Astrocyte of the hippocampus (primary cell): Measurements from ENCODE around the gene GPHA2.
"Not testable (repeated sequence)": the region's sequence is repeated elsewhere in the genome, so short reads cannot be mapped to it uniquely, and the experiment has no call there.

Experiments used
- DNase-seq: peaks from one replicate; pipeline ENCODE4 v3.0.0; 2011; ENCODE audit warnings: low read depth, low spot score

Gene GPHA2, protein sequence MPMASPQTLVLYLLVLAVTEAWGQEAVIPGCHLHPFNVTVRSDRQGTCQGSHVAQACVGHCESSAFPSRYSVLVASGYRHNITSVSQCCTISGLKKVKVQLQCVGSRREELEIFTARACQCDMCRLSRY

DNA sequence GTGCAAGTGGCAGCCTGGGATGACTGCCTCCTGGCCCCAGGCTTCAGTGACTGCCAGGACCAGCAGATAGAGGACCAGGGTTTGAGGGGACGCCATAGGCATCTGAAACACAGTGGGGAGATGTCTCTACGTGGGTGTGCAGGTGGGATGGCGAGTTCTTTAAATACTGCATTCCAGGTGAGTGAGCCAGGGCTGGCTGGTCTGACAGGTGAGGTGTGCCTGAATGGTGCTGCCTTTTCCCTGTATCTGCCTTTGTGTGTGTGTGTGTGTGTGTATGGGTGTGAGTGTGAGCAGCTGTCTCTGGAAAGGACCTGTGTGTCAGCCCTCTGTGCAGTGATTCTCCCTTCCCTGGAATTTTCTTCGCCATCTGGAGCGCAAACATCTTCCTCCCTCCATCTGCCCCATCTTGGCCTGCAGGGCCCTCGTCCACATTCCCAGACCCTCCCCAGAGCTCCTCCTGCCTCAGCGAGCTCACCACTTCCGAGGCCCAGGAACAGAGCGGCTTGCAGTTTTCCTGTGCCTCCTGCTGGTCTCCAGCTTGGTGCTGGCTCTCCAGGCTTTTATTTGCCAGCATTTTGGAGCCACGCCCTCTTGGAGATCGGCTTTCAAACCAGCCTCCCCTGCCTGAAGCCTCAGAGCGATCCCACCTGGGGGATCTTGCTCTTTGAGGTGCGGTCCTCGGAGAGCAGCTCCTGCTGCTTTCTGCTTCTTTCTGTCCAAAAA, at the start of gene GPHA2:
TSS of gene GPHA2 (minus strand) at position 535 of the 723 bp plus-strand sequence. CDS start at position 102, 433 bp downstream.
- DNase-seq: peak; percentile 39

DNA sequence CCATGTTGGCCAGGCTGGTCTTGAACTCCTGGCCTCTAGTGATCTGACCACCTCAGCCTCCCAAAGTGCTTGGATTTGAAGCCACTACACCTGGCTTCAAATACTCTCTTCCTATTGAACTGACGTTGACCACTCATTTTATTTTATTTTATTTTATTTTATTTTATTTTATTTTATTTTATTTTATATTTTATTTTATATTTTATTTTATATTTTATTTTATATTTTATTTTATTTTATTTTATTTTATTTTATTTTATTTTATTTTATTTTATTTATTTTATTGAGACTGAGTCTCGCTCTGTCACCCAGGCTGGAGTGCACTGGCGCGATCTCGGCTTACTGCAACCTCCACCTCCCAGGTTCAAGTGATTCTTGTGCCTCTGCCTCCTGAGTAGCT, 47.6 kb upstream of the GPHA2 start:
- DNase-seq: not testable (repeated sequence)

DNA sequence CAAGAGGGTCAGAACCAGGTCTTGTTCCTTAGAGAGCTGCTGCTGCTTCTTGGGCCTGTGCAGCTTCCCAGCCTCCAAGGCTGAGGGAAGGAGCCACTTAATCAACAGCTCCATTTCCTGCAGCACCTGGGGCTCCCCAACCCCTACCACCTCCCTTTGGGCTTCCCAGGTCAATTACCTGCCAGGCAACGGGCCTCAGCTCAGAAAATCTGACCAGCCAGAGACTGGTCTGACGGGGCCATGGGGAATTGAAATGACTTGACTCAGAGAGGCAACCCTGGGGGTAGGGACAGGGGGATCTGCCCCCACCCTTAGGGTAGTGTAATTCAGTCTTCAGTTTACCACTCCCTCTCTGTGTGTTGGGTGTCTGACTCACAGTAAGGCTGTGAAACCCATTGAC, 41.0 kb upstream of the GPHA2 start:
- DNase-seq: no peak

DNA sequence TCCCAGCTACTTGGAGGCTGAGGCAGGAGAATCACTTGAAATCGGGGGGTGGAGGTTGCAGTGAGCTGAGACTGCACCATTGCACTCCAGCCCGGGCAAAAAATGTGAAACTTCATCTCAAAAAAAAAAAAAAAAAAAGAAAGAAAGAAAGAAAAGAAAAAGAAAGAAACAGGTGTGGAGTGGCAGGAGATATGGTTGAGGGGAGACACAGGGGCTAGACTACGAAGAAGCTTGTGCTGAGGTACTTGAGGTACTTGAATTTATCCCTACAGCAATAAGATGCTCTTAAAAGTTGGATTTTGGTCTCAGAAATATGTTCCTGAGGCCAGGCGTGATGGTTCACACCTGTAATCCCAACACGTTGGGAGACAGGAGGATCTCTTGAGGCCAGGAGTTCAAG, 38.4 kb upstream of the GPHA2 start:
- no peak for DNase-seq

DNA sequence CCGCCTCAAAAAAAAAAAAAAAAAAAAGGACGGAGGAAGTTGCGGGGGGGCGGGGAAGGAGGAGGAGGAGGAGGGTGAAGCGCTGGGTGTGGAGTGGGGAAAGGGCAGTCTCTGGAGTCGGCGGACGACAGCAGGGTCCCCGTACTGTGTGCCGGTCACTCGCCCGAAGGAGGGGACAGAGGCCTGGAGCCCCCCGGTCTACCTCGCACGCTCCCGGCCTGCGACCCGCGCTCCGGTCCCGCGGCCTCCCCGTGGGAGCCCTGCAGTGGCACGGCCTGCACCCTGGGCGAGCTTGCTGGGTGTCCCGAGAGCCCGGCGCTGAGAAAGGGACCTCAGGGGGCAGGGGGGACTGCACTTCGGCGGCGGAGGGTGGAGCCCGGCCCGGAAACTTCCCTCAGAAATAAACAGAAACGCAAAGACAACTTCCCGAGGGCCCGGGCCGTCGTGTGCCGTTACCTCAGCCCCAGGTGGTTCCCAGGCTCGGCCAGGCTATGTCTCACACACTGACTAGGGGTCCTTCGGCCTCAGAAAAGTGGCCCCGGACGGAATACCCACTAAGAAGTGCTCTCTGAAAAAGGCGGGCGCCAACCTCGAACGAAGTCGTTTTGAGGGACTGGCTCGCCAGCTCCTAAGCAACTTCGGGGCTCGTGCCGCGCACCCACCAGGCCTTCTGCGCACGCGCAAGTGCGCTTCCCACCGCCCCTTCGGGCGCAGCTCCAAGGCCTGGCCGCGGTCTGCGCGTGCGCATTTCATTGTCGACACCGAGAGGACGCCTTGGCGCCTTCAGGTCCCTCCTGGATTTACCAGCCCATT, 35.9 kb upstream of the GPHA2 start, which contains the start of gene MAJIN:
TSS of gene MAJIN (minus strand) at position 688 of the 813 bp plus-strand sequence. CDS start 12,703 bp downstream, outside the sequence.
- peak; percentile 77 for DNase-seq

DNA sequence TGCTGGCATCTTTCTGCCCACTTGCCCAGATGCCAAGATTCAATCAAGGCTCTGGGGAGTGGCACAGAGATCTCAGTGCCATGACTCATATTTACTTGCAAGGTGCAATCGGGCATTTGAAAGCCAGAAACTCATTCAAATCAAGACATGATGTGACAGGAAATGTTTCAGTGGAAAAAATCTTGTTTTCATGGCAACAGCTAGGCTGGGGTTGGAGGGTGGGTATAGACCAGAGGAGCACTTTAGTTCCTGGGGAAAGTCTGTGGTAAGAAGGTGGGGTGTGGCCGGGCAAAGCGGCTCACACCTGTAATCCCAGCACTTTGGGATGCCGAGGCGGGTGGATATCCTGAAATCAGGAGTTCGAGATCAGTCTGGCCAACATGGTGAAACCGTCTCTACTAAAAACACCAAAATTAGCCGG, 35.0 kb upstream of the GPHA2 start:
- DNase-seq: no peak

DNA sequence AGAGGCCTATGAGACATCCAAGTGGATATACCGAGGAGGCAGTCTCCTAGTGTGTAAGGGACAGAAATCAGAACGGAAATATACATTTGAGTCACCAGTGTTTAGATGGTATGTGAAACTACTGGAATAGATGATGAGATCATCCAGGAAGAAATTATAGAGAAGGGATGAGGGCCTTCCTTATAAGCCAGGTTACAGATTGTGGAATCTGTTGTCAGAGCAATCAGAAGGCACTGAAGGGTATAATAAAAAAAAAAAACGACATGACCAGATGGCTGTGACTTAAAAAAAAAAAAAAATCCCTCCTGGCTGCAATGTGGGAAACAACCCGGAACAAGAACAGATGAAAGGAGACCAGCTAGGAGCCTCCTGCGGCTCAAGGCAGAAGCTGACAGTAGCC, 33.5 kb upstream of the GPHA2 start:
- no peak for DNase-seq

DNA sequence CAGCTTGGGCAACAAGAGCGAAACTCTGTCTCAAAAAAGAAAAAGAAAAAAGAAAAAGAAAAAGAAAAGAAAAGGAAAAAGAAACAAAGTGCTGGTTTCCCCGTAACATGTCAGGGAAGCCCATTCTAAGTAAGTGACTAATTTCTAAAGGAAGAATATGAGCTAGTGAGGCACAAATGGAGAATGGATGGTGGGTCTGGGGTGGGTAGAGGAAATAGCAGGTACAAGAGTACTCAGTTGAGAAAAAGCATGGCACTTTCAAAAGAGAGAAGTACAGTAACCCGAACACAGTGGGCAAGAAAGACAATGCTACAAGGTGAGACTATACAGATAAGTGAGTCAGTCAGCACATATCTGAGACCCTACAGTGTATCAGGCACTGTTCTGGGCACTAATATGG, 31.7 kb upstream of the GPHA2 start:
- no peak for DNase-seq

DNA sequence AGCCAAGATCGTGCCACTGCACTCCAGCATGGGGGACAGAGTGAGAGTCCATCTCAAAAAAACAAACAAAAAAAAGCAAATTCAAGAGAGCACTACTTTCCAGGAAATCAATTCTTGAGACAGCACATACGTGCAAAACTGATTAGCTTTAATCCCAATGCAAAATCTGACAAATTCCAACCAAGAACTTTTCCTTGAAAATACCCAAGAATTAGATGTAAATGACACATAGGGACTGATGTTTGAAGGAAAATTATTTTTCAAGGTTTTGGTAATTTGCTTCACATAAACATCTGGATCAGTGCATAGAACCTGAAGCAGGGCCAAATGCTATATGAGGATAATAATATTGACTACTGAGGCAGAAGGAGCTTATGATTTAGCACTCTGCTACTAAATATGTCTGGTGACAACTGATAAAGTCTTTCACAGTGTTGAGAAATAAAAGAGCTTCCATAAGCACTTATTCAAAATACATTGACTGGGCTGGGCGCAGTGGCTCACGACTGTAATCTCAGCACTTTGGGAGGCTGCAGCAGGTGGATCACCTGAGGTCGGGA, 27.5 kb upstream of the GPHA2 start:
- no peak for DNase-seq

DNA sequence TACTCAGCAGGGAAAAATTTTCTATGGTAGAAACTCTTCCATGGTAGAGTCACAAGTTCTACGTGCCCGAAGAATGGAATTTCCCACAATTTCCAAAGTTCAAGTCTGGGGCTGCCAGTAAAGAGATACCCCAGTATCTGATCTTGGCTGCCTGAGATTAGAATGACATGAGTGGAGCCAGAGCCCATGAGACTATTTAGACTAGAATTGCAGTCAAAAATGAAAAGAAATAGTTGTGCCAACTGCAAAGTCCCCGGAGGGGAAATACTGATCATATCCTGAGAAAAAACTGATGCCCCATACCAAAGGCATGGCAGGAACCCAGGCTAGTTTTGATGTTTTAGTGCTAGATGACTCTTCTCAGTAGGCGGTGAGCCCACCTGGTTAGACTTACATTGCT, 25.0 kb upstream of the GPHA2 start:
- no peak for DNase-seq

DNA sequence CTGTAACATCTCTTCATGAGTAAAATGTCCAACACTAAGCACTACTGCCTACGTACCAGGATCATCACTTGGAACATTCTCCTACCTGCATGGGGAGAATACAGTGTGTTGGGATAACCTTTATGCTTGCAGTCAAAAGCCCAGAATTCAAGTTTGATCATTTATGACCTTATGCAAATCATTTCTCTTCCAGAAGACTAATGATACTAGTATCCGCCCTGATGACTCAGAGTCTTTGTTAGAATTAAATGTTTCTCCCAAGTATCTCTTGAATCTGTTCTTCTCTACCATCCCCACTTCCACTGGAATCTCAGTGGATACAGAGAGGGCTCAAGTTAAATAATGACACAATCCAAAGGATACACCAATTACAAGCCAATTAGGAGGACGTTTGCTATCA, 23.8 kb upstream of the GPHA2 start:
- no peak for DNase-seq

DNA sequence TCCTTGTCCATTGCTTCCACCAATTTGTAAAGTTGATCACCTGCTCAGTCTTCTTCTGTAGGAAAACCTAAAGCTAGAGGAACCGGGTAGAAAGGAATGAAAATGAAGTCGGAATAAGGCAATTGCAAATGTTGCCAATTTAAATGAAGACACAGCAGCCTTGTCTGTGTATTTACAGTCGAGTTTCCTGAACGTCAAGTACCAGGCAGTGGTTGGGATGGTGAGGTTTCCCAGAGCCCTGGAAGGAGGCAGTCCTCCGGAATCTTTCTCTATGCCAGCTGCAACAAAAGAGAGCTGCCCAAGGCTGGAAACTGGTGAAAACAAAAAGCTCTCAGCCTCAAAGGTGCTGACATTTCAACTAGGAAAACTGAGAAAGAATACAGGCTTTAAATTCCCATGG, 18.5 kb upstream of the GPHA2 start:
- no peak for DNase-seq

DNA sequence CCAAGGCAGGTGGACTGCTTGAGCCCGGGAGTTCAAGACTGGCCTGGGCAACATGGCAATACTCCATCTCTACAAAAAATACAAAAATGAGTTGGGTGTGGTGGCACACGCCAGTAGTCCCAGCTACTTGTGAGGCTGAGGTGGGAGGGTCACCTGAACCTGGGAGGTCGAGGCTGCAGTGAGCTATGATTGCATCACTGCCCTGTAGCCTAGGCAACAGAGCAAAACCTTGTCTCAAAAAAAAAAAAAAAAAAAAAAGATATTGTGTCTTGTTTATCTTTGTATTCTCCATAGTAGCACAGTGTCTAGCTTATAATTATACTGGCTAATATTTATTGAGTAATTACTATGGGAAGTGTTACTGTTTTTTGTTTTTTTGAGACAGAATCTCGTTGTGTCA, 15.8 kb upstream of the GPHA2 start:
- DNase-seq: no peak

DNA sequence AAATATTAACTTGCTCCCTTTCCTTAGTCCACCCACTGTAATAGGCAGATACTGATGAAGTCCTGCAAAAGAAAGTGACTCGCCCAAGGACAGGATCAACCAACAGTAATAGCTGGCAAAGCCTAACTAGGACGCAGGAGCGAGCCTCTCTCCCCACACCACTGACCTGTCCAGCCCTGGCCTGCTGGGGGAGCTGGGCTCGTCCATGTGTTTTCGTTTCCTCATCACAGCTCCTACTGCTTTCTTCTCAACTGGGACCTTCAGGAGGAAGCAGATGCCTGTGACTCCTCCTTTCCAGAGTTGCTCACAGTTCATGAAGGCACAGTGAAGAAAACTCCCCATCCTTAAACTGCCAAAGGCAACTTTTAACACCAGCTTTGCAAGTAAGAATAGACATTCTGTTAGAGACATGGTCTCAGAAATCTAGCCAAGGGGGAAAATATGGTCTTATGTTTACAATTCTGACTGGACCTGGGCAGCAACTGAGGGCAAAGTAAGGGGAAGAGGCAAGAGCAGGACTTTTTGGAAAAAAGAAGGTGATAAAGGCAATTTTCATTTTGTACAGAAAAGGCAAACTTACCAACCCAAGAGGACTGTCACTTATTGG, 11.6 kb upstream of the GPHA2 start:
- DNase-seq: no peak

DNA sequence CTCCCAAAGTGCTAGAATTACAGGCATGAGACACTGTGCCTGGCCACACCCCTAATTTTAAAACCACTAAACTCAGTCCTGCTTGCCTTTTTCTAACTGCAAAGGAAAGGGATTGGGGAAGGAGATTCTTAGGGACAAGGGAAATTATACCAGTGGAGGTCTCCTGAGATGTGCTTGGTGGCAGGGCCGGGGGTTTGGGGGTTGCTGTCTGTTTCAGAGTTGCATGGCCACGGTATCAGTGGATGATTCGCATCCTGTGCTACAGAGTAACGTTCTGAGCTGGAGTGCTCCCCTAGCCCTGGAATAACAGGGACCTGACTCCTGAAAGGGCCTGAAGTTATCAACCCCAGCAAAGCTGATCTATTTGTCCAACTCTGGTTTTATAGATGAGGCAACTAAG, 846 bp upstream of the GPHA2 start:
- no peak for DNase-seq

DNA sequence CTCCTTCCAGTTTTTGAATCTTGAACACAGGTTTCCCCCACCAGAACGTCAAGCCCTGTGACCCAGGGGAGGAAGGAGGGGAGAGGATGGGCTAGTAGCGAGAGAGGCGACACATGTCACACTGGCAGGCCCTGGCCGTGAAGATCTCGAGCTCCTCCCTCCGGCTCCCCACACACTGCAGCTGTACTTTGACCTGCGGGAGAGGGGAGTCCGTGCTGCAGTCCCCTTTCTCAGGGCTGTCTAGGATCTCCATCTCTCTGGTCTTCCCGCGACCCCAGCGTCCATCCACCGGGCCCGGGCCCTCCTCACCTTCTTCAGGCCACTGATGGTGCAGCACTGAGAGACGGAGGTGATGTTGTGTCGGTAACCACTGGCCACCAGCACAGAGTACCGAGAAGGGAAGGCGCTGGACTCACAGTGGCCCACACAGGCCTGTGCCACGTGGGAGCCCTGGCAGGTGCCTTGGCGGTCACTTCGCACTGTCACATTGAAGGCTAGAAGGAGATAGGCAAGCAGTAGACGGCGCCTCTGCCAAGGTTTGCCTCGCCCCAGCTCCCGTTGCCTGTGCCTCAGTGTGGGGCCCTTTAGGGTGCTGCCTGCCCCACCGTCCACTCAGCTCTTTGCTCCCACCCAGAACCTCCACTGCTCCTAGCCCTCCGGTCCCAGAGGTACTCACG, 873 bp downstream of the GPHA2 start:
- DNase-seq: no peak

DNA sequence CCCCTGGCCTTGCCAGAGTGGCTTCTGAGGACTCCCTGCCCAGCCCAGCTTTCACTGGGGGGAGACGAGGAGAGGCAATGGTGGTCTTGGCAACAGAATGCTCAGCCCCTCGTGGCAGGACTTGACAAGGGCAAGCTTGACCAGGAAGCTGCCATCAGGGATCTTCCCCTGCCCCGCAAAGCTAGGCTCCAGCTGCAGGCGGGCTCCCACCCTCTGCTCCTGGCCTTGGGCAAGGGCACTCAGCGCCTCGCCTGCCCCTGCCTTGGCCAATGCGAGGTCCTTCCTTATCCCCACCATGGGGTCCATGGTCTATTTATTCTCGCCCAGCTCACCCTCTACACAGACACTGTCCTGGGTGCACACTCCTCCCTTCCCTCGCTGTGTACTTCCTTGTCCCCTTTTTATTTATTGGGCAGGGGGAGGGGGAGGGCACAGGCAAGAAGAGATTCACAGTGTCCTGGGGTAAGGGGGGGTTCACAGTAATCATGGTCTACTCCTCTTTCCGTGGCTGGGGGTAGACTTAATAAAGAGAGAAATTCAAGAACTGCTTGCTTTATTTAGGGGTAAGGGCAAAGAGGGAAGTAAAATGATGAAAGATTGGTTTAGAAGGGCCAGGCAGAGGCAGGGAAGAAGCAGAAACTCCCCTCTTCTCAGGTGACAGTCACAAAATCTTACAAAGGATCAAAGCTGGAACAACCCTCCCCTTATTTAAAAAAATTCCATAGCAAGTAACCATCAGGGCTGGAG, 1.6 kb downstream of the GPHA2 start:
- no peak for DNase-seq

DNA sequence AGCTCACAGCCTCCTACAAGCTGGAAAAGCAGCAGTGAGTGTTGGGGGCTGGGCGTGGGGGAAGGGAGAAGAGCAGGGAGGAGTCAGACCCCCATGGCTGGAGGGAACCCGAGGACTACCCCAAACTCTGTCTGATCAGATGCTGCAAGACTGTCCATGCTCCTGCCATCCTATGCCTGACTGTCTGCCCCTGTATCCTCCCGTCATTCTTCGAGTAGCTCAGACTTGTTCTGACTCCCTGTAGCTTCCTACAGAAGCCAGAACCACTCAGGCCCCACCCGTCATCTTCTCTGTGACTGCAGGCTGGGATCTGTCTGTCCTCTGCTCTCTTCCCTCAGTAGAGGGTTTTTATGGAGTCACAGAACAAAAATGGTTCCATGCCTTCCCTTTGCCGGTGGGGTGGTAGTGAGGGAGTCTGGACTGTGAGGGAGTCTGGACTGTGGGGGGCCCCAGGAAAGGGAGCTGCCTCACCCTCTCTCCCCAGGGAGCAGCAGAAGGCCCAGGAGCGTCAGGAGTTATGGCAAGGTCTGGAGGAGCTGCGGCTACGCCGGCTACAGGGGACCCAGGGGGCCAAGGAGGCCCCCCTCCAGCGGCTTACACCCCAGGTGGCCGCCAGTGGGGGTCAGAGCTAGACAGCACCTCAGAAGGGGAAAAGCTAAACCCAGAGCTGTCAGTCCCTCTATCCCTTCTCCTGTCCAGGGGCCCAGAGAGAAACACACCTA, 2.3 kb downstream of the GPHA2 start:
- no peak for DNase-seq

DNA sequence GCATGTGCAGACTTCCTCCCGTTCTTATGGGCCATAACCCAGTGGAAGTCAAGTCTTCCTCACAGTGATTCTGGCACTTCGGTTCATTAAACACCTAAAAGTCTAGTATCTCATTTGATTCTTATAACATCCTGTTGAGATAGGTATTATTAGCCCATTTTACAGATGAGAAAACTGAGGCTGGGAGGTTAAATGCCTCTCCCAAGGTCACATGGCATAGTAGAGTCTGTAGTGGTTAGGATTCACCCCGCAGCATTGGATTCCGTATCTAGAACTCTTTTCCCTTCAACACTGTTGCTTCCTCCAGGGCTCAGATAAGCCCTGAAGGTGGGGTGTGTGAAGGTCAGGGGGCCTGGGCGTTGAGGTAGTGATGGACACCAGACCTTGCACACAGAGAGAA, 3.4 kb downstream of the GPHA2 start:
- DNase-seq: no peak

DNA sequence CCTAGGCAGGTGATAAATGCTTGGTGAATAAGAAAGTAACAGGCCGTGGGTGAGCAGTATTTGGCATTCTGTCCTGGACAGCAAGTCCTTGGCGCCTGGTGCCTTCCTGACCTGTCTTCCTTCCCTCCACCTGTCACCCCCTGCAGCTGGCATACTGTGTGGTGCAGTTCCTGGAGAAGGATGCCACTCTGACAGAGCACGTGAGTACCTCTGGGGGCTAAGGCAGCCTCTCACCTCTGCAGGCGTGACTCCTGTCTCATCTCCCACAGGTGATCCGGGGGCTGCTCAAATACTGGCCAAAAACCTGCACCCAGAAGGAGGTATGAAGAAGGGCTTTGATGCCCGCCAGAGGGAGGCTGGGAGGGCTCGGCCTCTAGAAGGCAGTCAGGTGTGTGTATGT, 4.4 kb downstream of the GPHA2 start:
- no peak for DNase-seq
